ENCODE data around the gene STX16. TPM values are rescaled to one million over a fixed set of nuclear protein-coding genes. Genes with fewer than 3 reads are reported as not detected.

The STX16 gene
- total and polyA plus RNA-seq, 2 experiments from 2014 or later: 23.2 to 41.8 TPM

DNA sequence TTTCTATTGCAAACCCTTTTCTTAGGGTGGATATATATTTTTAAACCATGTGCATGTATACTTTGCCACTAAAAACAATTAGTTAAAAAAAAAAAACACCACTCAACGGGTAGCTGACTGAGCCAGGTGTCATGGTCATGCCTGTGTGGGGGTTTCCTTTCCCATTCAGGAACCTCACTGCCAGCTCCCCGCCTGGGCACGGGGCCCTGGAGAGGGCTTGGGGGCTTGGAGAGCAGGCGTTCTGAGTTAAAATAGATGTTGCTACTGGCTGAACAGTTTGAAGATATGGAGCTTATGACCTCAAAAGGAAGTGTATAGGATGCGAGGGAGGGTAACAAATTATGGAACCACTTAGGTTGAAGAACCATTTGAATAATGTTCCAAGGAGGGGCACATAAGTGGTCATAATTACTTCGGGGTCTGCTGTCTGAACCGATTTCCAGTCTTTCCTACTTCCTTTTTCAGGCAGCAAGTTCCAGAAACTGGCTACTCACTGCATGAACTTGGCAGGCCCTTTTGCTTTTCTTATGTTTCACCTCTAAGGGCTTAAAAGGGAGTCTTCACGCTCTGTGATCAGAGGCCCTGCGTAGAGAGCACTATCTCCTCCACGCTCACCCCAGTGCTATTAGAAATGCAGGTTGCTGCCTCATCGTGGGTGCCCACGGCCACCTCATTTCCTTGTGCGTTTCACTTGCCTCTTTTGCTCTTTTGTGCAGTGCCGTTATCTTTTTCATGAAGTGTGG lies 9.9 kb downstream of the STX16 start:
- no peak overlapping the region for H3K27ac ChIP-seq

DNA sequence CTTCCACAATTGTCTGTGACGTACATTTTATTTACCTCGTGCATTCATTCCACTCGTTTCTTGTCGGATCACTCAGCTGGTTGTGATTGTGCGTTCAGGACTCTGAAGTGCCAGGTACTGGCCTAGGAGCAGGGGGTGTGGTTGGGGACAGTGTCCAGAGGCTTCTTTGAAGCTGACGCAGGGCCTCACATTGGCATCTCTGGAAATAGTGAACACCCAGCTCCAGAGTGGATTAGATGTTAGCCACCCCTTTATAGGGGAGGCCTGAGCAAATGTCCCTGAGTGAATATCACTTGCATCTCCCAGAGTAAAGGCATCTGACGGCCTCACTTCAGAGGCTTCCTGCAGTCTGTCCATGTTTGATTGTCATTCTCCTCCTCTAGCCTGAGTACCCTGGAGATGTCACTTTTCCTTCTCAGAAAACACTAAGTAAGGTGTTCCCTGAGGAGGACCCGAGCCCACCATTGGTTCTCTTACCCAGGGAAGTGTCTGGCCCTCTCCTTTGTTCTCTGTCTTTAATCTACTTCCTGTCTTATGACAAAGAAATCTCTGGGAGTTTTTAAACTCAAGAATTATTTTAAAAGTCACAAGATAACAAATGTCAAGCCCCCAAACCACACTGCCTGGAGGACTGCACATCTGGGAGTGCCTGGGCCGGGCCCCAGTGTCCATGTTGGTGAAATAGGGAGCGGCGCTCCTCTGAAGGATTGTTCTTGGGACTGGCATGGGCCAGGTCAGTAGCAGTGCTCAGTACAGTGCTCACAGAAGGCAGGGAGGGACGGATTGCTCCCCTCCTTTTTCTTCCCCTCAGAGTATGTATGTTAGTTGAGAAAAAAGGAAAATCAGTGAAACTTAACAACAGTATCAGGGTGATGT lies 10.8 kb downstream of the STX16 start:
- H2AFZ ChIP-seq: no peak overlapping the region
- H4K20me1 ChIP-seq (ENCODE audit: insufficient read depth, poor library complexity, severe bottlenecking): peaks cover 75% of the 10 kb centered on the region

More for the DNA sequence above, 9.9 kb downstream of the STX16 start:
- peaks cover 98% of the 10 kb centered on the region for H3K79me2 ChIP-seq
- no peak overlapping the region for H3K4me3 ChIP-seq
- peaks cover 79% of the 10 kb centered on the region for H4K20me1 ChIP-seq (ENCODE audit: insufficient read depth, poor library complexity, severe bottlenecking)
- peaks cover 5% of the 10 kb centered on the region for H3K4me1 ChIP-seq (ENCODE audit: insufficient read depth)
- H3K4me2 ChIP-seq: no peak overlapping the region
- H3K36me3 ChIP-seq (replicated peaks; ENCODE audit: insufficient read depth, low read depth): no peaks in the 10 kb centered on the region
- no peak overlapping the region for H2AFZ ChIP-seq
- TF ChIP-seq, protein P1, sequence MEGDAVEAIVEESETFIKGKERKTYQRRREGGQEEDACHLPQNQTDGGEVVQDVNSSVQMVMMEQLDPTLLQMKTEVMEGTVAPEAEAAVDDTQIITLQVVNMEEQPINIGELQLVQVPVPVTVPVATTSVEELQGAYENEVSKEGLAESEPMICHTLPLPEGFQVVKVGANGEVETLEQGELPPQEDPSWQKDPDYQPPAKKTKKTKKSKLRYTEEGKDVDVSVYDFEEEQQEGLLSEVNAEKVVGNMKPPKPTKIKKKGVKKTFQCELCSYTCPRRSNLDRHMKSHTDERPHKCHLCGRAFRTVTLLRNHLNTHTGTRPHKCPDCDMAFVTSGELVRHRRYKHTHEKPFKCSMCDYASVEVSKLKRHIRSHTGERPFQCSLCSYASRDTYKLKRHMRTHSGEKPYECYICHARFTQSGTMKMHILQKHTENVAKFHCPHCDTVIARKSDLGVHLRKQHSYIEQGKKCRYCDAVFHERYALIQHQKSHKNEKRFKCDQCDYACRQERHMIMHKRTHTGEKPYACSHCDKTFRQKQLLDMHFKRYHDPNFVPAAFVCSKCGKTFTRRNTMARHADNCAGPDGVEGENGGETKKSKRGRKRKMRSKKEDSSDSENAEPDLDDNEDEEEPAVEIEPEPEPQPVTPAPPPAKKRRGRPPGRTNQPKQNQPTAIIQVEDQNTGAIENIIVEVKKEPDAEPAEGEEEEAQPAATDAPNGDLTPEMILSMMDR (IDR thresholded peaks at IDR 0.05; ENCODE audit: poor library complexity): no peak
- TF ChIP-seq EZH2phosphoT487 (IDR thresholded peaks at IDR 0.05; ENCODE audit: low read depth, severe bottlenecking, unreplicated experiment) (no peak), EZH2 (IDR thresholded peaks at IDR 0.05; ENCODE audit: borderline replicate concordance) (no peak)
- no peak for DNase-seq (ENCODE audit: low spot score)
- H3K9me2 ChIP-seq (replicated peaks; ENCODE audit: insufficient read depth): no peaks in the 10 kb centered on the region
- no peaks in the 10 kb centered on the region for H3K27me3 ChIP-seq
- no peaks in the 10 kb centered on the region for H3K9me3 ChIP-seq (ENCODE audit: low read depth)
- 90% methylated on average over 14 of the region's 14 CpGs for WGBS (ENCODE audit: low lambda C conversion rate, missing lambda C conversion rate)

DNA sequence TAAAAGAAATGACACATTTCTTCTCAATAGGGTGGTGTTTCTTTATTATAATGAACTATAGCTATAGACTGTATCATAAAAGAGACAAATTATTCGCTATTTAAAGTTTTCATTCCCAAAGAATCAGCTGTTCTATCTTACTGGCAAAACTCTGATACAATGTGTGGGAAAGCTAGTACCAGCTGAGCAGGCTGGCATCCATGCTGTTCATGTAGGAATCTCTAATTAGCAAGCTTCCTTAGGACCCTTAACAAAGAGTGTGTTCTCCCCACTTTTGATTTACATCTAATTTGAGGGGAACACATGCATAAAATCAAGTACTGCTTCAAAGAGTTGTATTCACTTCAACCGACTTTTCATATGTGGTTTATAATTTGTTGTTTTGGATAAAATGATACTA lies 13.2 kb downstream of the STX16 start:
- H3K79me2 ChIP-seq: peaks cover 89% of the 10 kb centered on the region
- no peaks in the 10 kb centered on the region for H3K4me1 ChIP-seq (ENCODE audit: insufficient read depth)
- H3K9me3 ChIP-seq (ENCODE audit: low read depth): no peaks in the 10 kb centered on the region
- no peaks in the 10 kb centered on the region for H3K27me3 ChIP-seq
- H3K4me3 ChIP-seq: no peak overlapping the region
- TF ChIP-seq EZH2 (IDR thresholded peaks at IDR 0.05; ENCODE audit: borderline replicate concordance) (no peak), EZH2phosphoT487 (IDR thresholded peaks at IDR 0.05; ENCODE audit: low read depth, severe bottlenecking, unreplicated experiment) (no peak)
- TF ChIP-seq, protein P1 (IDR thresholded peaks at IDR 0.05; ENCODE audit: poor library complexity): no peak
- WGBS (ENCODE audit: low lambda C conversion rate, missing lambda C conversion rate): 90% methylated on average over 2 of the region's 2 CpGs
- no peaks in the 10 kb centered on the region for H3K36me3 ChIP-seq (replicated peaks; ENCODE audit: insufficient read depth, low read depth)
- no peak overlapping the region for H3K27ac ChIP-seq
- DNase-seq (ENCODE audit: low spot score): no peak
- no peak overlapping the region for H2AFZ ChIP-seq
- H4K20me1 ChIP-seq (ENCODE audit: insufficient read depth, poor library complexity, severe bottlenecking): peaks cover 51% of the 10 kb centered on the region
- H3K9me2 ChIP-seq (replicated peaks; ENCODE audit: insufficient read depth): no peaks in the 10 kb centered on the region
- no peak overlapping the region for H3K4me2 ChIP-seq

More for the DNA sequence above, 10.8 kb downstream of the STX16 start:
- no peak overlapping the region for H3K27ac ChIP-seq
- no peak overlapping the region for H3K4me2 ChIP-seq
- H3K4me1 ChIP-seq (ENCODE audit: insufficient read depth): no peaks in the 10 kb centered on the region
- no peaks in the 10 kb centered on the region for H3K27me3 ChIP-seq
- H3K79me2 ChIP-seq: peaks cover 98% of the 10 kb centered on the region
- H3K9me3 ChIP-seq (ENCODE audit: low read depth): no peaks in the 10 kb centered on the region
- H3K9me2 ChIP-seq (replicated peaks; ENCODE audit: insufficient read depth): no peaks in the 10 kb centered on the region
- H3K36me3 ChIP-seq (replicated peaks; ENCODE audit: insufficient read depth, low read depth): no peaks in the 10 kb centered on the region
- DNase-seq (ENCODE audit: low spot score): no peak
- no peak overlapping the region for H3K4me3 ChIP-seq
- WGBS (ENCODE audit: low lambda C conversion rate, missing lambda C conversion rate): 93% methylated on average over 12 of the region's 12 CpGs
- no peak for TF ChIP-seq EZH2 (IDR thresholded peaks at IDR 0.05; ENCODE audit: borderline replicate concordance)
- TF ChIP-seq, protein P1 (IDR thresholded peaks at IDR 0.05; ENCODE audit: poor library complexity): no peak
- no peak for TF ChIP-seq EZH2phosphoT487 (IDR thresholded peaks at IDR 0.05; ENCODE audit: low read depth, severe bottlenecking, unreplicated experiment)

Measured in hepatocyte (in vitro differentiated cells).